Osteocyte (in vitro differentiated cells): Measurements from ENCODE around the gene LILRB5. TPM values are rescaled to one million over a fixed set of nuclear protein-coding genes. Genes with fewer than 3 reads are reported as not detected.
"Not testable (repeated sequence)": the region's sequence is repeated elsewhere in the genome, so short reads cannot be mapped to it uniquely, and the experiment has no call there.

ENCODE experiments used
- DNase-seq: peaks from one replicate; pipeline ENCODE4 v3.0.0; 2021; ENCODE audit warnings: mixed read lengths; ENCODE audit not compliant: unreplicated experiment; ENCODE audit errors: extremely low spot score
- H3K27ac Mint-ChIP-seq: one replicate; pipeline ENCODE4 v1.8.0; 2021; ENCODE audit warnings: mild to moderate bottlenecking, mixed read lengths; ENCODE audit not compliant: unreplicated experiment
- H3K27me3 Mint-ChIP-seq: one replicate; pipeline ENCODE4 v1.8.0; 2021; ENCODE audit warnings: mixed read lengths; ENCODE audit not compliant: unreplicated experiment
- H3K36me3 Mint-ChIP-seq: one replicate; pipeline ENCODE4 v1.8.0; 2021; ENCODE audit warnings: mixed read lengths; ENCODE audit not compliant: unreplicated experiment
- H3K4me1 Mint-ChIP-seq: one replicate; pipeline ENCODE4 v1.8.0; 2021; ENCODE audit warnings: mixed read lengths; ENCODE audit not compliant: unreplicated experiment
- H3K4me3 Mint-ChIP-seq: one replicate; pipeline ENCODE4 v1.8.0; 2021; ENCODE audit warnings: mild to moderate bottlenecking, moderate library complexity, mixed read lengths; ENCODE audit not compliant: unreplicated experiment
- H3K9me3 Mint-ChIP-seq: one replicate; pipeline ENCODE4 v1.8.0; 2021; ENCODE audit warnings: mixed read lengths; ENCODE audit not compliant: unreplicated experiment
- CTCF ChIP-seq: fragments of 200-600 bp; sonication (generic); IDR thresholded peaks from 2 replicates; pipeline ENCODE4 v1.5.0; 2021; ENCODE audit warnings: antibody characterized with exemption, mild to moderate bottlenecking, moderate library complexity
- total RNA-seq: library from RNA; stranded (reverse); gene quantifications from 2 replicates; pipeline ENCODE4 v1.2.1, GENCODE V29; 2021

Gene LILRB5
- total RNA-seq, 1 donor from 2014 or later: not detected

DNA sequence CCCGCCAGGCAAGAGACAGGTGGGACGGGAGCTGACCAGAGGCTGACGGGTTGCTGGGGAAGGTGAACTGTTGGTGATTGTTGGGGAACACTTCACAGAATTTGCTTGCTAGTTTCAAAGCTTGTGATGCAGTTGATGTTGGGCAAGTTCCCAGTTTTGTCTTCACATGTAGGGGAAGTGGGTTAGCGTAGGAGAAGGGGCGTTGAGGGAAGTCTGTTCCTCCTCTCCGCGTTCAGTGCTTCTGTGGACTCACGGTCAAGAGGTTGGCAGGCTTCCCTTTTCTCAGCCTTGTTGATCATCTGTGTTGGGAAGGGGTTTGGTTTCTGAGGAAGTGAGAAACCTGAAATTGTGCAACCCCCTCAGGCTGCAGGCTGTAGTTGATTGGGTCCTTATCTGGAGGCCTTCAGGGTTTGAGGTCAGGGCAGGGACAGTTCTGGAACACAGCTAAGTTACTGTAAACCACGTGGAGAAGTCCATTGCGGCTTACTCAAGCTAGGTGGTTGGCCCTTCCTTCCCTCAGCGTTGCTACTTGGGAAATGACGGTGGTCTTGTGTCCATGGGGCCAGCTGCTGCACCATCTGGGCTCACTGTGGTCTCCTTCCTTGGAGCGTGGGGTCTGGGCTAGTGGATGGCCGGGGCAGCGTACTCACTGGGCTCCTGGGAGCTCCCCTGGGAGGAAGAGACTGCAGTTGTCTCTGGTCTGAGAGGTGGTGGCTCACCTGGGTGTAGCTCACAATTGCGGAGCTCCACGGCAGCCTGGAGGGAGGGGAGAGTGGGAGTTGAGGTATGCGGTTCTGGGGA, 48.9 kb downstream of the LILRB5 start:
- H3K9me3 Mint-ChIP-seq: no peaks in the 10 kb centered on the region
- H3K27ac Mint-ChIP-seq: peak overlapping the region; percentile 70
- H3K36me3 Mint-ChIP-seq: peaks cover 33% of the 10 kb centered on the region
- no peak overlapping the region for H3K4me3 Mint-ChIP-seq
- no peak for DNase-seq
- no peaks in the 10 kb centered on the region for H3K27me3 Mint-ChIP-seq
- TF ChIP-seq CTCF: no peak
- H3K4me1 Mint-ChIP-seq: peaks cover 62% of the 10 kb centered on the region

- H3K27ac Mint-ChIP-seq: peak overlapping the region; percentile 70
- H3K27me3 Mint-ChIP-seq: no peaks in the 10 kb centered on the region
- no peaks in the 10 kb centered on the region for H3K9me3 Mint-ChIP-seq
- no peak overlapping the region for H3K4me3 Mint-ChIP-seq
- peaks cover 67% of the 10 kb centered on the region for H3K4me1 Mint-ChIP-seq
- peaks cover 37% of the 10 kb centered on the region for H3K36me3 Mint-ChIP-seq
- TF ChIP-seq CTCF: no peak
- DNase-seq: no peak
These were observed 49.4 kb downstream of the LILRB5 start for GRCh38 chr19:54207676-54207982.

GRCh38 chr19:54207193-54207592, 49.9 kb downstream of the LILRB5 start:
- peaks cover 40% of the 10 kb centered on the region for H3K36me3 Mint-ChIP-seq
- DNase-seq, H3K9me3 Mint-ChIP-seq, H3K27ac Mint-ChIP-seq, H3K27me3 Mint-ChIP-seq, H3K4me3 Mint-ChIP-seq: not testable (repeated sequence)
- H3K4me1 Mint-ChIP-seq: peaks cover 71% of the 10 kb centered on the region

- peaks cover 44% of the 10 kb centered on the region for H3K36me3 Mint-ChIP-seq
- no peak for TF ChIP-seq CTCF
- no peak for DNase-seq
- H3K4me1 Mint-ChIP-seq: peaks cover 75% of the 10 kb centered on the region
- H3K4me3 Mint-ChIP-seq: no peak overlapping the region
- no peaks in the 10 kb centered on the region for H3K27me3 Mint-ChIP-seq
- H3K27ac Mint-ChIP-seq: no peak overlapping the region
- no peaks in the 10 kb centered on the region for H3K9me3 Mint-ChIP-seq
These were observed 50.3 kb downstream of the LILRB5 start for GRCh38 chr19:54206831-54207177.

DNA sequence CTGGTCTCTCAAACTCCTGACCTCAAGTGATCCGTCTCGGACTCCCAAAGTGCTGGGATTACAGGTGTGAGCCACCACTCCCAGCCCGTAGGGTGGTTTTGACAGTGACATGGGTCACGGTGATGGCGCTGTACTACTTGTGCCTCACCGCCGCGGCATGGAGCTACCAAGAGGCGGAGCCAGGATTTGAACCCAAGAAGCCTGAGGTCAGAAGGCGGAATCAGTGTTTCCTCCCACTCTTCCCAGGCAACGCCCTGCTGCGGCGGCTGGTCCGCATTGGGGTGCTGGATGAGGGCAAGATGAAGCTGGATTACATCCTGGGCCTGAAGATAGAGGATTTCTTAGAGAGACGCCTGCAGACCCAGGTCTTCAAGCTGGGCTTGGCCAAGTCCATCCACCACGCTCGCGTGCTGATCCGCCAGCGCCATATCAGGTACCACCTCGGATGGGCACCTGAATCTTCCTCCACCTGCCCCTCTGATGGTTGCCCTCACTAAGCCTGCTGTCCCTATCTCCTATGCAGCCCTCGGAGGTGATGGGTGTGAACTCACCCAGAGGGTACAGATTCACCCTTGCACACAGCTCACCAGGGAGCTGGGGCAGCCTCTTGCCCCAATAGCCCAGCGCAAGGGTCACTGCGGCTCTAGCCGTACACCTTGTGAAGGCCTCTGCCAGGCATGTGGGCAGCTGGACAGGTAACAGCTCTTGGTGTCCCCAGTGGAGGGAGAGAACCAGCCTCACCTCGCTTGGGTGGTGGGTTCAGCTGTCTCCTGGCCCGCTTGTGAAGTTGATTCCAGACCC, 50.8 kb downstream of the LILRB5 start:
- no peak for TF ChIP-seq CTCF
- DNase-seq: no peak
- H3K27ac Mint-ChIP-seq: no peak overlapping the region
- no peak overlapping the region for H3K4me3 Mint-ChIP-seq
- H3K9me3 Mint-ChIP-seq: no peaks in the 10 kb centered on the region
- H3K36me3 Mint-ChIP-seq: peaks cover 45% of the 10 kb centered on the region
- H3K27me3 Mint-ChIP-seq: no peaks in the 10 kb centered on the region
- H3K4me1 Mint-ChIP-seq: peaks cover 78% of the 10 kb centered on the region
